HG02870 (cell line): ENCODE results near the gene IL18RAP.

ENCODE experiments used
- ATAC-seq: cut with Tn5 transposase; IDR thresholded peaks from one replicate; pipeline ENCODE4 v1.9.1; 2021; ENCODE audit warnings: mild to moderate bottlenecking, moderate library complexity; ENCODE audit not compliant: unreplicated experiment

IL18RAP gene

GRCh38 chr2:102451968-102452367 lies 29.0 kb downstream of the IL18RAP start:
- no peak for ATAC-seq

GRCh38 chr2:102453501-102453900 lies 30.5 kb downstream of the IL18RAP start:
- no peak for ATAC-seq

- ATAC-seq: no peak
These were observed 32.2 kb downstream of the IL18RAP start for GRCh38 chr2:102455061-102455670.

GRCh38 chr2:102460467-102460866 lies 37.5 kb downstream of the IL18RAP start:
- ATAC-seq: no peak

- no peak for ATAC-seq
These were observed 38.2 kb downstream of the IL18RAP start for GRCh38 chr2:102461188-102461587.

- no peak for ATAC-seq
These were observed 40.2 kb downstream of the IL18RAP start for GRCh38 chr2:102463160-102463559.

- ATAC-seq: no peak
These were observed 47.2 kb downstream of the IL18RAP start for GRCh38 chr2:102470168-102470567.

GRCh38 chr2:102473020-102473419 lies 50.1 kb downstream of the IL18RAP start, which contains the start of gene SLC9A4:
Gene SLC9A4 (plus strand): TSS chr2:102473226. CDS start chr2:102473760, 534 bp downstream.
- ATAC-seq: no peak

GRCh38 chr2:102473631-102474030 lies 50.7 kb downstream of the IL18RAP start:
- ATAC-seq: no peak

- no peak for ATAC-seq
These were observed 51.8 kb downstream of the IL18RAP start for GRCh38 chr2:102474785-102475184.

GRCh38 chr2:102478686-102479470 lies 55.9 kb downstream of the IL18RAP start:
- ATAC-seq: no peak

- ATAC-seq: no peak
These were observed 57.6 kb downstream of the IL18RAP start for GRCh38 chr2:102480285-102481195.

GRCh38 chr2:102481931-102482330 lies 59.0 kb downstream of the IL18RAP start:
- ATAC-seq: no peak

- no peak for ATAC-seq
These were observed 60.1 kb downstream of the IL18RAP start for GRCh38 chr2:102483086-102483485.

GRCh38 chr2:102484310-102485061 lies 61.5 kb downstream of the IL18RAP start:
- ATAC-seq: no peak

- no peak for ATAC-seq
These were observed 62.3 kb downstream of the IL18RAP start for GRCh38 chr2:102485147-102485785.

- ATAC-seq: no peak
These were observed 64.2 kb downstream of the IL18RAP start for GRCh38 chr2:102486941-102487702.

GRCh38 chr2:102487761-102488462 lies 65.0 kb downstream of the IL18RAP start:
- no peak for ATAC-seq

GRCh38 chr2:102489646-102490045 lies 66.7 kb downstream of the IL18RAP start:
- no peak for ATAC-seq
